ENCODE data around the gene MYOM3.
"Not testable (repeated sequence)": the region's sequence is repeated elsewhere in the genome, so short reads cannot be mapped to it uniquely, and the experiment has no call there.

Gene MYOM3

DNA sequence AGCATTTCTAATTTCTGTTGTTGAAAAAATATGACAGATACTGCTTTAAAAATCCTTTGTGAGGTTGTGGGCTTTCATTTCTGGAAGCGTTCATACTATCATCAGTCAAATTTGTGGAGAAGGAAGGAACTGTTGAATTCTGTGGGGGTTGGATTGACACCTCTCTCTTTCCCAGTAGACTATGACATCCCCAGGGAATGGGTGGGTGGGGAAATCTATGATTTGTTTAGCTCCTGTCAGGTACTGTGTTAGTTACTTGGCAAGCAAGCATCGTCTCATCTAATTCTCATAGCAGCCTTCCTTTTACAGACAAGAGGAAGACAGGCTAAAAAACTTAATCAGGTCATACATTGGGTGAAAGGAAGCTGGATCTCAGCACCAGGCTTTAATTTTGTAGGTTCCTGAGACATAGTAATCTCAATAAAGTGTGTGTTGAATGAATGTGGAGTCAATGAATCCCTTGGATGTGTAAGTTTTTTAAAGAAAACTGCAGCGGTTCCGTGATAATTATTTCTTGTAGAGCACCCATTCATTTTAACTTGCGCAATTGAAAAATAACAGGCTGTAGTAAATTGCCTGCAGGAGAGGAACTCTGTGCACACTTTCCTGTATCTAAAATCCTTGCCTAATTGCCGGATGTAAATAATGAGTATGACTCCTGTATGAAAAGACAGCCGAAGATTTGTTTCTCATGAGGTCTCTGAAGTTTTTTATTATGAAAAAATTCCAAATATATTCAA is 60.6 kb downstream of the MYOM3 start:
- TF ChIP-seq, protein P1, sequence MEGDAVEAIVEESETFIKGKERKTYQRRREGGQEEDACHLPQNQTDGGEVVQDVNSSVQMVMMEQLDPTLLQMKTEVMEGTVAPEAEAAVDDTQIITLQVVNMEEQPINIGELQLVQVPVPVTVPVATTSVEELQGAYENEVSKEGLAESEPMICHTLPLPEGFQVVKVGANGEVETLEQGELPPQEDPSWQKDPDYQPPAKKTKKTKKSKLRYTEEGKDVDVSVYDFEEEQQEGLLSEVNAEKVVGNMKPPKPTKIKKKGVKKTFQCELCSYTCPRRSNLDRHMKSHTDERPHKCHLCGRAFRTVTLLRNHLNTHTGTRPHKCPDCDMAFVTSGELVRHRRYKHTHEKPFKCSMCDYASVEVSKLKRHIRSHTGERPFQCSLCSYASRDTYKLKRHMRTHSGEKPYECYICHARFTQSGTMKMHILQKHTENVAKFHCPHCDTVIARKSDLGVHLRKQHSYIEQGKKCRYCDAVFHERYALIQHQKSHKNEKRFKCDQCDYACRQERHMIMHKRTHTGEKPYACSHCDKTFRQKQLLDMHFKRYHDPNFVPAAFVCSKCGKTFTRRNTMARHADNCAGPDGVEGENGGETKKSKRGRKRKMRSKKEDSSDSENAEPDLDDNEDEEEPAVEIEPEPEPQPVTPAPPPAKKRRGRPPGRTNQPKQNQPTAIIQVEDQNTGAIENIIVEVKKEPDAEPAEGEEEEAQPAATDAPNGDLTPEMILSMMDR (conservative IDR thresholded peaks at IDR 0.05; ENCODE audit: low read depth, low read length): no peak
- DNase-seq (ENCODE audit: low read depth): no peak

DNA sequence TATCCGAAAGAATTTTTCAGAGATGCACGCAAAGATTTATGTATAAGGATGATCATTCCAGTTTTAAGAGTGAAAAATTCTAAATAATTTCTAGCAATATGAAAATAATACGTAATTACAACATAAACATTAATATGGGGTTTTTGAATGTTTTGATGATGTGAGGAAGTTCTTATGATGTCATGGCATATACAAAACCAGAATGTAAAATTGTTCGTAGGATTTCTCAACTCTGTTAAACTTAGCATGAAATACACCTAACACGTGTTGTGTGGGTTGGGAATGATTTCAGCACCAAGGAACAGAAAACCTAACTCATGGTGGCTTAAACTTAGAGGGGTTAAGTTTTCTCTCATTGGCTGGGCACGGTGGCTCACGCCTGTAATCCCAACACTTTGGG is 62.2 kb downstream of the MYOM3 start:
- H3K4me3 ChIP-seq (ENCODE audit: low read length): no peak overlapping the region
- TF ChIP-seq, protein P1 (conservative IDR thresholded peaks at IDR 0.05; ENCODE audit: low read depth, low read length): no peak
- DNase-seq (ENCODE audit: low read depth): no peak

More for the DNA sequence above, 60.6 kb downstream of the MYOM3 start:
- no peak overlapping the region for H3K4me3 ChIP-seq (ENCODE audit: low read length)

DNA sequence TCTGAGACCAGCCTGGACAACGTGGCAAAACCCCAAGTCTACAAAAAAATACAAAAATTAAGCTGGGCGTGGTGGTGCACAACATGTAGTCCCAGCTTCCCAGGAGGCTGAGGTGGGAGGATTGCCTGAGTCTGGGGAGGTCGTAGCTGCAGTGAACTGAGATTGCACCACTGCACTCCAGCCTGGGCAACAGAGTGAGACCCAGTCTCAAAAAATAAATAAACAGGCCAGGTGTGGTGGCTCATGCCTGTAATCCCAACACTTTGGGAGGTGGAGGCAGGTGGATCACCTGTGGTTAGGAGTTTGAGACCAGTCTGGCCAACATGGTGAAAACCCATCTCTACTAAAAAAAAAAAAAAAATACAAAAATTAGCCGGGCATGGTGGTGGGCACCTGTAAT is 63.0 kb downstream of the MYOM3 start:
- H3K4me3 ChIP-seq (ENCODE audit: low read length); DNase-seq (ENCODE audit: low read depth): not testable (repeated sequence)

GRCh38 chr1:24048205-24048869 is 63.6 kb downstream of the MYOM3 start:
- TF ChIP-seq, protein P1 (conservative IDR thresholded peaks at IDR 0.05; ENCODE audit: low read depth, low read length): no peak
- DNase-seq (ENCODE audit: low read depth): no peak
- H3K4me3 ChIP-seq (ENCODE audit: low read length): no peak overlapping the region

- H3K4me3 ChIP-seq (ENCODE audit: low read length): no peak overlapping the region
- DNase-seq (ENCODE audit: low read depth): no peak
- TF ChIP-seq, protein P1 (conservative IDR thresholded peaks at IDR 0.05; ENCODE audit: low read depth, low read length): no peak
These were observed 64.8 kb downstream of the MYOM3 start for GRCh38 chr1:24047110-24047477.

- TF ChIP-seq, protein P1 (conservative IDR thresholded peaks at IDR 0.05; ENCODE audit: low read depth, low read length): no peak
- no peak for DNase-seq (ENCODE audit: low read depth)
- no peak overlapping the region for H3K4me3 ChIP-seq (ENCODE audit: low read length)
These were observed 66.2 kb downstream of the MYOM3 start for GRCh38 chr1:24045771-24046170.

- not testable (repeated sequence) for H3K4me3 ChIP-seq (ENCODE audit: low read length); DNase-seq (ENCODE audit: low read depth)
These were observed 67.3 kb downstream of the MYOM3 start for GRCh38 chr1:24044672-24045071.

GRCh38 chr1:24043345-24044032 is 68.4 kb downstream of the MYOM3 start:
- TF ChIP-seq, protein P1 (conservative IDR thresholded peaks at IDR 0.05; ENCODE audit: low read depth, low read length): no peak
- no peak overlapping the region for H3K4me3 ChIP-seq (ENCODE audit: low read length)
- DNase-seq (ENCODE audit: low read depth): no peak
